C4-2B (cell line): Measurements from ENCODE around the gene MTM1.

Experiments
- H3K27ac ChIP-seq: fragments of 450-650 bp; 2 replicates; pipeline ENCODE4 v1.5.1; 2017
- CTCF ChIP-seq: fragments of 450-650 bp; conservative IDR thresholded peaks from 2 replicates; pipeline ENCODE4 v1.5.1; 2017; ENCODE audit warnings: mild to moderate bottlenecking
- ZFX ChIP-seq: fragments of 450-650 bp; IDR thresholded peaks from 2 replicates; pipeline ENCODE4 v1.6.1; 2017

MTM1 gene

GRCh38 chrX:150704030-150704613 lies 135.7 kb downstream of the MTM1 start:
- no peak for TF ChIP-seq ZFX
- no peak for TF ChIP-seq CTCF
- no peak overlapping the region for H3K27ac ChIP-seq

GRCh38 chrX:150712619-150713018 lies 144.2 kb downstream of the MTM1 start:
- no peak overlapping the region for H3K27ac ChIP-seq
- no peak for TF ChIP-seq CTCF
- TF ChIP-seq ZFX, result no peak

GRCh38 chrX:150715184-150715583 lies 146.8 kb downstream of the MTM1 start:
- TF ChIP-seq ZFX (no peak), CTCF (no peak)
- no peak overlapping the region for H3K27ac ChIP-seq

- TF ChIP-seq ZFX, result no peak
- TF ChIP-seq CTCF, result no peak
- H3K27ac ChIP-seq, result no peak overlapping the region
Observed at GRCh38 chrX:150719621-150720020, 151.2 kb downstream of the MTM1 start.
